Body of pancreas (tissue), 4 donors: Measurements from ENCODE around the gene SAMD10. TPM values are rescaled to one million over a fixed set of nuclear protein-coding genes. Genes with fewer than 3 reads are reported as not detected.
A peak's percentile ranks its signal among the peaks of the same experiment; 100 is the strongest.

Source experiments
- ATAC-seq: fragments of 150-250 bp; one replicate; pipeline ENCODE4 v1.9.1; 2016
- DNase-seq, 4 donors: peaks; one replicate each; pipeline ENCODE4 v3.0.0-alpha.2; 2019
- H3K27ac ChIP-seq, 4 donors: fragments of 200-600 bp; sonication (generic); 1 replicate in 3 of 4; 2 replicates in 1 of 4; pipeline versions ENCODE4 v1.5.1 to v1.6.1; 2016 to 2019; ENCODE audit warnings: mild to moderate bottlenecking in 1 of 4, mixed read lengths in 1 of 4, moderate library complexity in 1 of 4
- H3K27me3 ChIP-seq, 2 donors: fragments of 200-600 bp; sonication (generic); one replicate each; pipeline ENCODE4 v1.6.0; 2016; ENCODE audit warnings: mild to moderate bottlenecking in 1 of 2
- H3K36me3 ChIP-seq, 2 donors: fragments of 200-600 bp; sonication (generic); replicated peaks in 1 of 2; 2 replicates each; pipeline ENCODE4 v1.5.1; 2016; ENCODE audit warnings: low read depth in 2 of 2; ENCODE audit not compliant: insufficient read depth in 1 of 2
- H3K4me1 ChIP-seq: fragments of 200-600 bp; sonication (generic); one replicate; pipeline ENCODE4 v1.6.0; 2016
- H3K4me3 ChIP-seq, 2 donors: fragments of 200-600 bp; sonication (generic); 1 replicate in 1 of 2; 2 replicates in 1 of 2; pipeline ENCODE4 v1.5.1; 2016 to 2019
- H3K9me3 ChIP-seq, 3 donors: fragments of 200-600 bp; sonication (generic); 1 replicate in 2 of 3; 2 replicates in 1 of 3; pipeline ENCODE4 v1.5.1; 2016
- CTCF ChIP-seq, 7 experiments: fragments of 450-650 bp in 4 of 7; fragments of 200-600 bp in 3 of 7; sonication (generic) in 3 of 7; IDR thresholded peaks; one replicate each; pipeline ENCODE4 v1.5.1; 2016 to 2019; ENCODE audit warnings: antibody characterized with exemption in 7 of 7
- POLR2A ChIP-seq, 3 donors: fragments of 450-650 bp; IDR thresholded peaks; one replicate each; pipeline ENCODE4 v1.6.1; 2016; ENCODE audit warnings: antibody characterized with exemption in 3 of 3, mild to moderate bottlenecking in 2 of 3
- WGBS, 2 donors: methylation state at CpG; one replicate each; pipeline ENCODE4 v1.1.5; 2017; 5-methylcytosine and 5-hydroxymethylcytosine counted together
- intact Hi-C: fragments of 100-400 bp; cut with DNase I; formaldehyde crosslinking; loops from one replicate; pipeline ENCODE4 v1.15.1; 2023
- total RNA-seq, 2 donors: library from RNA; depleted of rRNA; stranded (reverse); fragments of >200 nt; gene quantifications; one replicate each; pipeline ENCODE4 v1.1.0, GENCODE V29; 2016

Gene SAMD10
- total RNA-seq, 2 donors from 2014 or later, result 3.6 to 7.6 TPM

- 60 to 63% methylated on average over 8 to 13 of the region's 13 CpGs for WGBS, 2 donors
- DNase-seq, result no peak
- H3K27ac ChIP-seq, result no peak overlapping the region
Measured at GRCh38 chr20:63953764-63954429, 25.5 kb downstream of the SAMD10 start.

DNA sequence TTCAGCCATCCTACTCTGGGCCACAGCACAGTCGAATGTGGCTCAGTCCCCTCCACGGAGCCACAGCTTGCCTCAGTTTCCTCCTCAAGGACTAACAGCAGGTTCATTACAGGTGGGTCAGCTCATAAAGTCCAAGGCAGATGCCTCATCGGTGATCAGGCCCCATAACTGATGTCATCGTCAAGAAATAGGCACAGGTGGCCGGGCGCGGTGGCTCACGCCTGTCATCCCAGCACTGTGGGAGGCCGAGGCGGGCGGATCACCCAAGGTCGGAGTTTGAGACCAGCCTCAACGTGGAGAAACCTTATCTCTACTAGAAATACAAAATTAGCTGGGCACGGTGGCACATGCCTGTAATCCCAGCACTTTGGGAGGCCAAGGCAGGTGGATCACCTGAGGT, 26.7 kb downstream of the SAMD10 start:
- H3K36me3 ChIP-seq, result no peaks in the 10 kb centered on the region
- intact Hi-C loops, result no loop called here
- no peak overlapping the region for H3K4me3 ChIP-seq
- H3K4me1 ChIP-seq, result peaks cover 88% of the 10 kb centered on the region
- no peaks in the 10 kb centered on the region for H3K27me3 ChIP-seq
- no peaks in the 10 kb centered on the region for H3K9me3 ChIP-seq
- DNase-seq (no peak), ATAC-seq (no peak)
- 40 to 81% methylated on average over 2 to 14 of the region's 14 CpGs for WGBS, 2 donors
- H3K27ac ChIP-seq, result peak overlapping the region in 1 of 4 donors; percentile 32
- TF ChIP-seq POLR2A (IDR thresholded peaks at IDR 0.05) (no peak), CTCF (IDR thresholded peaks at IDR 0.05) (no peak)

More at GRCh38 chr20:63953764-63954429, 25.5 kb downstream of the SAMD10 start:
- intact Hi-C loops, result no loop called here
- no peak for TF ChIP-seq CTCF (IDR thresholded peaks at IDR 0.05)
- TF ChIP-seq POLR2A (IDR thresholded peaks at IDR 0.05), result no peak
- ATAC-seq, result no peak
- Histone ChIP-seq H3K27me3 (no peaks in the 10 kb centered on the region), H3K9me3 (no peaks in the 10 kb centered on the region), H3K4me1 (peaks cover 79% of the 10 kb centered on the region), H3K4me3 (no peak overlapping the region), H3K36me3 (no peaks in the 10 kb centered on the region)

GRCh38 chr20:63952210-63952535, 27.3 kb downstream of the SAMD10 start:
- Histone ChIP-seq H3K36me3 (no peaks in the 10 kb centered on the region), H3K9me3 (no peaks in the 10 kb centered on the region), H3K4me3 (no peak overlapping the region), H3K27me3 (no peaks in the 10 kb centered on the region), H3K4me1 (peaks cover 88% of the 10 kb centered on the region), H3K27ac (peak overlapping the region in 1 of 4 donors; percentile 32)
- intact Hi-C loops, result no loop called here
- ATAC-seq (no peak), DNase-seq (no peak)
- no peak for TF ChIP-seq POLR2A (IDR thresholded peaks at IDR 0.05)
- 80 to 100% methylated on average over 1 to 13 of the region's 15 CpGs for WGBS, 2 donors

DNA sequence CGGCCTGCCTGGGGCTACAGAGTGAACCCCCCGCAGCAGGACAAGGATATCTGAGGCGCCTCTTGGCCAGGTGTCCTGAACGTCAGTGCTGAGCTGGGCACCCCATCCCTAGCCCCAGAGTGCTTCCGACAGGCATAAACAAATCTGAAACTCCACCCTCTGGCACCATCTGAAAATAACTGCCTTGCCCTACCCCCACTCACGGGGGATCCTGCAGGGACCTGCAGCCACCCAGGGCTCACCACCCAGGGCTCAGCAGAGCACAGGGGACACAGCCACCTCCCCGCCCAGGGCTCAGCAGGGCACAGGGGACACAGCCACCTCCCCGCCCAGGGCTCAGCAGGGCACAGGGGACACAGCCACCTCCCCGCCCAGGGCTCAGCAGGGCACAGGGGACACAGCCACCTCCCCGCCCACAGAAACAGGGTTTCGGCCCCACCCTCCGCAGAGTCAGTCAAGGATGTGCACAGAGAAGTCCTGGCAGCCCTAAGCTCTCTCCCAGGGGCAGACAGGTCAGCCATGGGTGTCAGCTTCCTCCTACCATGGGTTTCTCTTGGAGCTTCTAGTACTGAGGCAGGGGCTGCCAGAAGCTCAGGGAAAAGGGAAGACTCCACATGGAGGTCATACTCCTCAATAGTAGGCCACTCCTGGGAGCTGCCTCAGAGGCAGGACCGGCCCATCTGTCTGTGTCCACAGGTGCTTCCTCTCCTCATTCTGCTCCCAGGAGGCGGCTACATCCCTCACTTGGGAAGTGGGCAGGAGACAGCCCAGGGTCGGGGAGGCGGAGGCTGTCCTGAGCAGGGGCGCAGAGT, 27.8 kb downstream of the SAMD10 start:
- intact Hi-C loops, result no loop called here
- no peak for ATAC-seq
- WGBS, 2 donors, result 61 to 72% methylated on average over 10 to 11 of the region's 17 CpGs
- H3K27ac ChIP-seq, result peak overlapping the region in 2 of 4 donors; percentile 79 to 92
- no peak overlapping the region for H3K4me3 ChIP-seq
- H3K36me3 ChIP-seq, result no peaks in the 10 kb centered on the region
- TF ChIP-seq CTCF (IDR thresholded peaks at IDR 0.05) (no peak), POLR2A (IDR thresholded peaks at IDR 0.05) (no peak)
- no peak for DNase-seq
- H3K9me3 ChIP-seq, result no peaks in the 10 kb centered on the region
- peaks cover 86% of the 10 kb centered on the region for H3K4me1 ChIP-seq
- no peaks in the 10 kb centered on the region for H3K27me3 ChIP-seq

- H3K9me3 ChIP-seq, result no peaks in the 10 kb centered on the region
- TF ChIP-seq POLR2A (IDR thresholded peaks at IDR 0.05) (no peak), CTCF (IDR thresholded peaks at IDR 0.05) (no peak)
- WGBS, 2 donors, result 56% methylated on average over 18 of the region's 20 CpGs; no CpG with 5 or more reads in 1 of the 2 donors
- intact Hi-C loops, result no loop called here
- H3K4me3 ChIP-seq, result no peak overlapping the region
- H3K27ac ChIP-seq, result peak overlapping the region in 2 of 4 donors; percentile 79 to 92
- peaks cover 85% of the 10 kb centered on the region for H3K4me1 ChIP-seq
- no peaks in the 10 kb centered on the region for H3K36me3 ChIP-seq
- H3K27me3 ChIP-seq, result no peaks in the 10 kb centered on the region
- no peak for ATAC-seq
- no peak for DNase-seq
Measured at GRCh38 chr20:63950701-63951397, 28.6 kb downstream of the SAMD10 start.
